ENCODE data around the gene PFKFB2.

Gene PFKFB2

GRCh38 chr1:207112616-207113296 is 59.7 kb downstream of the PFKFB2 start:
- Histone ChIP-seq H3K36me3 (no peaks in the 10 kb centered on the region), H3K27me3 (peaks cover 0 to 4% of the 10 kb centered on the region in 2 donors), H3K4me1 (no peaks in the 10 kb centered on the region), H3K4me3 (no peak overlapping the region), H3K27ac (no peak overlapping the region), H3K9me3 (no peaks in the 10 kb centered on the region)
- TF ChIP-seq, protein P1, sequence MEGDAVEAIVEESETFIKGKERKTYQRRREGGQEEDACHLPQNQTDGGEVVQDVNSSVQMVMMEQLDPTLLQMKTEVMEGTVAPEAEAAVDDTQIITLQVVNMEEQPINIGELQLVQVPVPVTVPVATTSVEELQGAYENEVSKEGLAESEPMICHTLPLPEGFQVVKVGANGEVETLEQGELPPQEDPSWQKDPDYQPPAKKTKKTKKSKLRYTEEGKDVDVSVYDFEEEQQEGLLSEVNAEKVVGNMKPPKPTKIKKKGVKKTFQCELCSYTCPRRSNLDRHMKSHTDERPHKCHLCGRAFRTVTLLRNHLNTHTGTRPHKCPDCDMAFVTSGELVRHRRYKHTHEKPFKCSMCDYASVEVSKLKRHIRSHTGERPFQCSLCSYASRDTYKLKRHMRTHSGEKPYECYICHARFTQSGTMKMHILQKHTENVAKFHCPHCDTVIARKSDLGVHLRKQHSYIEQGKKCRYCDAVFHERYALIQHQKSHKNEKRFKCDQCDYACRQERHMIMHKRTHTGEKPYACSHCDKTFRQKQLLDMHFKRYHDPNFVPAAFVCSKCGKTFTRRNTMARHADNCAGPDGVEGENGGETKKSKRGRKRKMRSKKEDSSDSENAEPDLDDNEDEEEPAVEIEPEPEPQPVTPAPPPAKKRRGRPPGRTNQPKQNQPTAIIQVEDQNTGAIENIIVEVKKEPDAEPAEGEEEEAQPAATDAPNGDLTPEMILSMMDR (IDR thresholded peaks at IDR 0.05): no peak
- DNase-seq: no peak
- intact Hi-C loops (cut with DNase I; ENCODE audit: low total_unique reads): no loop called here

- no peak overlapping the region for H3K4me3 ChIP-seq
- H3K9me3 ChIP-seq: no peaks in the 10 kb centered on the region
- TF ChIP-seq, protein P1 (IDR thresholded peaks at IDR 0.05): no peak
- no peak for DNase-seq
- no peaks in the 10 kb centered on the region for H3K27me3 ChIP-seq
- no peak overlapping the region for H3K27ac ChIP-seq
- intact Hi-C loops (cut with DNase I; ENCODE audit: low total_unique reads): no loop called here
- no peaks in the 10 kb centered on the region for H3K36me3 ChIP-seq
- H3K4me1 ChIP-seq: no peaks in the 10 kb centered on the region
These were observed 62.2 kb downstream of the PFKFB2 start for GRCh38 chr1:207115269-207115668.

DNA sequence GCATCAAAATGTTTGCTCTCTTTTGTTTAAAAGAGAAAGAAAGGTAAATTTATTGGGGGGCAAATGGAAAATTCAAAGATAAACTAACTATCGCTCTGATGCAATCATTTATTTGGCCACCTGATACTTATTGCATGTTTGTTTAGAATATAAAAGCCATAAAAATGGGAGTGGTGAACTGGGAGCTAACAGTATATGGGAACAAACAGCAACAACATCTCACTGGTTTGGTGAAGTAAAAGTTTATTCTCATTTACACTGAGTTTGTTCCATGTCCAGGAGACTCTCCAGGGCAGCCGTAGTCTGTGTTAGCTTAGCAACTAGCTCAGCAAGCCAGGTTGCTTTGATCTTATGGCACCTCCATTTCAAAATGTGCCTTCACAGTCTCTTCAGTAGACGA is 71.3 kb downstream of the PFKFB2 start:
- Histone ChIP-seq H3K36me3 (peaks cover 0 to 9% (median 0%) of the 10 kb centered on the region in 3 donors), H3K27ac (no peak overlapping the region), H3K4me3 (no peak overlapping the region), H3K9me3 (peaks cover 0 to 23% (median 17%) of the 10 kb centered on the region in 3 donors), H3K27me3 (no peaks in the 10 kb centered on the region), H3K4me1 (no peaks in the 10 kb centered on the region)
- intact Hi-C loops (cut with DNase I; ENCODE audit: low total_unique reads): no loop called here
- DNase-seq: no peak
- TF ChIP-seq, protein P1 (IDR thresholded peaks at IDR 0.05): no peak

- TF ChIP-seq, protein P1 (IDR thresholded peaks at IDR 0.05): no peak
- Histone ChIP-seq H3K4me3 (no peak overlapping the region), H3K27me3 (no peaks in the 10 kb centered on the region), H3K4me1 (no peaks in the 10 kb centered on the region), H3K36me3 (peaks cover 0 to 9% (median 7%) of the 10 kb centered on the region in 3 donors), H3K27ac (no peak overlapping the region), H3K9me3 (peaks cover 0 to 37% (median 22%) of the 10 kb centered on the region in 3 donors)
- intact Hi-C loops (cut with DNase I; ENCODE audit: low total_unique reads): no loop called here
- DNase-seq: no peak
These were observed 75.4 kb downstream of the PFKFB2 start for GRCh38 chr1:207128336-207128921.

DNA sequence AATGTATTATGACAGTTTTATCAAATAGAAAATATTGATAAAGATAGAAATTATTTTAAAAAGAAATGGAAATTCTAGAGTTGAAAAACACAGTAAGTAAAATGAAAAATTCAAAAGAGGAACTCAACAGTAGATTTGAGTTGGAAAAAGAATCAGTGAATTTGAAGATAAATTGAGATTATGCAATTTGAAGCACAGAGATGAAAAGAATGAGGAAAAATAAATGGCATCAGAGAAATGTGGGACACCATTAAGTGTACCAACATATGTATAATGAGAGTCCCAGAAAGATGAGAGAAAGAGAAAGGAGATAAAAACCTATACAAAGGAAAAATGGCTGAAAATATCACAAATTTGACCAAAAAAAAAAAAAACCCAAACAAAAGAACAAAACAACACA is 76.0 kb downstream of the PFKFB2 start:
- no peaks in the 10 kb centered on the region for H3K27me3 ChIP-seq
- H3K36me3 ChIP-seq: peaks cover 0 to 9% (median 7%) of the 10 kb centered on the region in 3 donors
- H3K27ac ChIP-seq: no peak overlapping the region
- DNase-seq: no peak
- intact Hi-C loops (cut with DNase I; ENCODE audit: low total_unique reads): no loop called here
- H3K4me3 ChIP-seq: no peak overlapping the region
- H3K9me3 ChIP-seq: peaks cover 0 to 37% (median 22%) of the 10 kb centered on the region in 3 donors
- no peaks in the 10 kb centered on the region for H3K4me1 ChIP-seq
- TF ChIP-seq, protein P1 (IDR thresholded peaks at IDR 0.05): no peak
